ENCODE results near the gene SLCO2A1. TPM values are rescaled to one million over a fixed set of nuclear protein-coding genes. Genes with fewer than 3 reads are reported as not detected.

SLCO2A1 gene
- total RNA-seq, 4 donors from 2014 or later, result 6.1 to 54.2 (median 33.1) TPM

- no peak for ATAC-seq (ENCODE audit: low FRiP score)
- no peak for TF ChIP-seq CTCF (IDR thresholded peaks at IDR 0.05)
- DNase-seq (ENCODE audit: low spot score), result no peak
Measured at GRCh38 chr3:133887803-133888703, 141.7 kb downstream of the SLCO2A1 start.

GRCh38 chr3:133887074-133887802, 142.5 kb downstream of the SLCO2A1 start:
- DNase-seq (ENCODE audit: low spot score) (no peak), ATAC-seq (ENCODE audit: low FRiP score) (no peak)
- TF ChIP-seq CTCF (IDR thresholded peaks at IDR 0.05), result no peak

GRCh38 chr3:133886031-133886722, 143.5 kb downstream of the SLCO2A1 start:
- TF ChIP-seq CTCF (IDR thresholded peaks at IDR 0.05), result no peak
- DNase-seq (ENCODE audit: low spot score) (no peak), ATAC-seq (ENCODE audit: low FRiP score) (no peak)

- no peak for TF ChIP-seq CTCF (IDR thresholded peaks at IDR 0.05)
- no peak for ATAC-seq (ENCODE audit: low FRiP score)
- DNase-seq (ENCODE audit: low spot score), result no peak
Measured at GRCh38 chr3:133884887-133885711, 144.6 kb downstream of the SLCO2A1 start.

- ATAC-seq (ENCODE audit: low FRiP score), result no peak
- DNase-seq (ENCODE audit: low spot score), result no peak
- TF ChIP-seq CTCF (IDR thresholded peaks at IDR 0.05), result no peak
Measured at GRCh38 chr3:133884054-133884886, 145.5 kb downstream of the SLCO2A1 start.

Measured in omental fat pad (tissue), 4 donors.